Esophagus squamous epithelium (tissue), 4 donors: Measurements from ENCODE around the gene TCP1.

Experiments
- POLR2A ChIP-seq, 4 donors: fragments of 450-650 bp; IDR thresholded peaks; one replicate each; pipeline ENCODE4 v1.6.1; 2017; ENCODE audit warnings: antibody characterized with exemption in 4 of 4, mild to moderate bottlenecking in 4 of 4, moderate library complexity in 3 of 4
- TF ChIP-seq, protein P1 (sequence below), 6 experiments: fragments of 450-650 bp in 4 of 6; fragments of 200-600 bp in 2 of 6; sonication (generic) in 2 of 6; IDR thresholded peaks; one replicate each; pipeline ENCODE4 v1.5.1; 2016 to 2019; ENCODE audit warnings: antibody characterized with exemption in 6 of 6, mild to moderate bottlenecking in 4 of 6, moderate library complexity in 4 of 6

DNA sequence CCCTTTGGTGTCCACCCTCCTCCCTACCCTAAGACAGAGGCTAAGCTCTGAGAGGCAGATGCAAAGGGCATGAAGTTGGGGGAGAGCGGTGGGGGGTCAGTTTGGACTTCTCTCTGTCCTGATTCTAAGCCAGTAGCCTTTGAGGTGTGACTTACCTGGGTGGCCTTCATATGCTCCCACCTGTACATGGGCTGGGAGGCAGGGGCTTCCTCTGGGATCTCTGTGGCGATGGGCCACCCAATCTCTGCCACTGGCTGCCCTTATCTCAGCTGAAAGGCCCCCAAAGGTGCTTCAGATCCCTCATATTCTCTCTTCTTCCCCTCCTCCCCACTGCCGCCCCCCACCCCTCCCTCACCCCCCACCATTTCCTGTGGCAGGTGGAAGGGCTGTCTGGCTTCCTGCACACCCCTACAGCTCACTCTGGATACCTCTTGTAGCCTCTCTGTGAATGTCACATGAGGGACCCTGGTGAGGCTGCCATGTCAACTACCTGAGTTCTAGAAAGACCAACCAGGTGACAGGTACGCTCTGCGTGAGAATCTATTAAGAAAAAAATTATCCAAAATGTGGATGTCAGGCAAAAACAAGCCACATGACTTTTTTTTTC is 44.7 kb upstream of the TCP1 start:
- TF ChIP-seq POLR2A (IDR thresholded peaks at IDR 0.05): no peak
- TF ChIP-seq, protein P1, sequence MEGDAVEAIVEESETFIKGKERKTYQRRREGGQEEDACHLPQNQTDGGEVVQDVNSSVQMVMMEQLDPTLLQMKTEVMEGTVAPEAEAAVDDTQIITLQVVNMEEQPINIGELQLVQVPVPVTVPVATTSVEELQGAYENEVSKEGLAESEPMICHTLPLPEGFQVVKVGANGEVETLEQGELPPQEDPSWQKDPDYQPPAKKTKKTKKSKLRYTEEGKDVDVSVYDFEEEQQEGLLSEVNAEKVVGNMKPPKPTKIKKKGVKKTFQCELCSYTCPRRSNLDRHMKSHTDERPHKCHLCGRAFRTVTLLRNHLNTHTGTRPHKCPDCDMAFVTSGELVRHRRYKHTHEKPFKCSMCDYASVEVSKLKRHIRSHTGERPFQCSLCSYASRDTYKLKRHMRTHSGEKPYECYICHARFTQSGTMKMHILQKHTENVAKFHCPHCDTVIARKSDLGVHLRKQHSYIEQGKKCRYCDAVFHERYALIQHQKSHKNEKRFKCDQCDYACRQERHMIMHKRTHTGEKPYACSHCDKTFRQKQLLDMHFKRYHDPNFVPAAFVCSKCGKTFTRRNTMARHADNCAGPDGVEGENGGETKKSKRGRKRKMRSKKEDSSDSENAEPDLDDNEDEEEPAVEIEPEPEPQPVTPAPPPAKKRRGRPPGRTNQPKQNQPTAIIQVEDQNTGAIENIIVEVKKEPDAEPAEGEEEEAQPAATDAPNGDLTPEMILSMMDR (IDR thresholded peaks at IDR 0.05): no peak
